Epithelial cell of prostate (primary cell): ENCODE data around the gene DOK3.
A peak's percentile ranks its signal among the peaks of the same experiment; 100 is the strongest.

Experiments
- DNase-seq: peaks from one replicate; pipeline ENCODE4 v3.0.0-alpha.2; 2011; ENCODE audit warnings: low read depth, low spot score
- H3K27ac ChIP-seq: fragments of 450-650 bp; 2 replicates; pipeline ENCODE4 v1.5.1; 2017; ENCODE audit warnings: mild to moderate bottlenecking

The DOK3 gene

GRCh38 chr5:177472460-177473442 is 36.9 kb downstream of the DOK3 start:
- DNase-seq = no peak
- peak overlapping the region; percentile 68 for H3K27ac ChIP-seq

- no peak for DNase-seq
- peak overlapping the region; percentile 68 for H3K27ac ChIP-seq
Observed at GRCh38 chr5:177471610-177472356, 37.8 kb downstream of the DOK3 start.

- DNase-seq = no peak
- H3K27ac ChIP-seq = peak overlapping the region; percentile 68
Observed at GRCh38 chr5:177470759-177471536, 38.7 kb downstream of the DOK3 start.

- no peak for DNase-seq
- H3K27ac ChIP-seq = peak overlapping the region; percentile 36
Observed at GRCh38 chr5:177469750-177470525, 39.7 kb downstream of the DOK3 start.

GRCh38 chr5:177468685-177469628 is 40.7 kb downstream of the DOK3 start:
- H3K27ac ChIP-seq = peak overlapping the region; percentile 36

GRCh38 chr5:177468329-177468684 is 41.3 kb downstream of the DOK3 start:
- DNase-seq = no peak
- H3K27ac ChIP-seq = peak overlapping the region; percentile 36

More at GRCh38 chr5:177468685-177469628, 40.7 kb downstream of the DOK3 start:
- no peak for DNase-seq

- H3K27ac ChIP-seq = no peak overlapping the region
- no peak for DNase-seq
Observed at GRCh38 chr5:177467436-177467835, 42.2 kb downstream of the DOK3 start.

- DNase-seq = no peak
- no peak overlapping the region for H3K27ac ChIP-seq
Observed at GRCh38 chr5:177466861-177467260, 42.8 kb downstream of the DOK3 start.

GRCh38 chr5:177465044-177465443 is 44.6 kb downstream of the DOK3 start:
- no peak overlapping the region for H3K27ac ChIP-seq
- DNase-seq = no peak

- no peak for DNase-seq
- no peak overlapping the region for H3K27ac ChIP-seq
Observed at GRCh38 chr5:177462021-177462670, 47.5 kb downstream of the DOK3 start.

- no peak for DNase-seq
- no peak overlapping the region for H3K27ac ChIP-seq
Observed at GRCh38 chr5:177459819-177460628, 49.6 kb downstream of the DOK3 start.

GRCh38 chr5:177459357-177459756 is 50.3 kb downstream of the DOK3 start:
- H3K27ac ChIP-seq = no peak overlapping the region
- DNase-seq = no peak

GRCh38 chr5:177458912-177459350 is 50.7 kb downstream of the DOK3 start:
- DNase-seq = no peak
- H3K27ac ChIP-seq = no peak overlapping the region

- no peak for DNase-seq
- H3K27ac ChIP-seq = no peak overlapping the region
Observed at GRCh38 chr5:177457852-177458681, 51.6 kb downstream of the DOK3 start.

- no peak overlapping the region for H3K27ac ChIP-seq
- DNase-seq = peak; percentile 87
Observed at GRCh38 chr5:177456976-177457851, 52.4 kb downstream of the DOK3 start.
